Smooth muscle cell (in vitro differentiated cells): ENCODE results near the gene PIGN. TPM values are rescaled to one million over a fixed set of nuclear protein-coding genes. Genes with fewer than 3 reads are reported as not detected.

Experiments used
- DNase-seq: peaks from one replicate; lab custom pipeline; 2025; ENCODE audit not compliant: unreplicated experiment; lab: John Stamatoyannopoulos, UW
- H2AFZ ChIP-seq: fragments of 200-600 bp; sonication (generic); 2 replicates; pipeline ENCODE4 v1.6.0; 2016; ENCODE audit warnings: antibody characterized with exemption, low read depth, mild to moderate bottlenecking
- H3F3A ChIP-seq: fragments of 200-600 bp; sonication (generic); 2 replicates; pipeline ENCODE4 v1.6.0; 2017; ENCODE audit warnings: antibody characterized with exemption, low read depth
- H3K27ac ChIP-seq: fragments of 200-600 bp; sonication (generic); 2 replicates; pipeline ENCODE4 v1.5.1; 2016; ENCODE audit warnings: low read depth, mild to moderate bottlenecking
- H3K27me3 ChIP-seq: fragments of 200-600 bp; sonication (generic); 2 replicates; pipeline ENCODE4 v1.6.1; 2016; ENCODE audit warnings: low read depth, mild to moderate bottlenecking
- H3K36me3 ChIP-seq: fragments of 200-600 bp; sonication (generic); 2 replicates; pipeline ENCODE4 v1.5.1; 2016; ENCODE audit warnings: low read depth
- H3K4me1 ChIP-seq: fragments of 200-600 bp; sonication (generic); 2 replicates; pipeline ENCODE4 v1.5.1; 2016; ENCODE audit warnings: low read depth
- H3K4me2 ChIP-seq: fragments of 200-600 bp; sonication (generic); 2 replicates; pipeline ENCODE4 v1.6.0; 2016; ENCODE audit warnings: mild to moderate bottlenecking
- H3K4me3 ChIP-seq: fragments of 200-600 bp; sonication (generic); 2 replicates; pipeline ENCODE4 v1.5.1; 2016; ENCODE audit warnings: mild to moderate bottlenecking
- H3K79me2 ChIP-seq: fragments of 200-600 bp; sonication (generic); 2 replicates; pipeline ENCODE4 v1.6.0; 2016; ENCODE audit warnings: low read depth, mild to moderate bottlenecking
- H3K9ac ChIP-seq: fragments of 200-600 bp; sonication (generic); 2 replicates; pipeline ENCODE4 v1.6.0; 2016; ENCODE audit warnings: low read depth
- H3K9me3 ChIP-seq: fragments of 200-600 bp; sonication (generic); replicated peaks from 2 replicates; pipeline ENCODE4 v1.5.1; 2016; ENCODE audit warnings: low read depth
- H4K20me1 ChIP-seq: fragments of 200-600 bp; sonication (generic); 2 replicates; pipeline ENCODE4 v1.6.0; 2016; ENCODE audit warnings: low read depth
- CTCF ChIP-seq: fragments of 200-600 bp; sonication (generic); IDR thresholded peaks from 2 replicates; pipeline ENCODE4 v1.5.1; 2017; ENCODE audit warnings: borderline replicate concordance, mild to moderate bottlenecking, antibody characterized with exemption; ENCODE audit not compliant: insufficient read depth, poor library complexity, severe bottlenecking
- WGBS: methylation state at CpG from one replicate; pipeline ENCODE4 v1.1.7; 2016; ENCODE audit warnings: low lambda C conversion rate; 5-methylcytosine and 5-hydroxymethylcytosine counted together
- polyA plus RNA-seq: library from polyadenylated mRNA; unstranded; fragments of >200 nt; fragmentation: Nextera tagmentation; extraction: Ambion mirVana; gene quantifications from 2 replicates; pipeline ENCODE4 v1.2.1, GENCODE V29; 2016
- total RNA-seq: library from RNA; depleted of rRNA; stranded (reverse); fragments of >200 nt; gene quantifications from 2 replicates; pipeline ENCODE4 v1.2.3, GENCODE V29; 2014

The PIGN gene
- total and polyA plus RNA-seq, 2 experiments from 2014 or later = 14.3 to 31.8 TPM

DNA sequence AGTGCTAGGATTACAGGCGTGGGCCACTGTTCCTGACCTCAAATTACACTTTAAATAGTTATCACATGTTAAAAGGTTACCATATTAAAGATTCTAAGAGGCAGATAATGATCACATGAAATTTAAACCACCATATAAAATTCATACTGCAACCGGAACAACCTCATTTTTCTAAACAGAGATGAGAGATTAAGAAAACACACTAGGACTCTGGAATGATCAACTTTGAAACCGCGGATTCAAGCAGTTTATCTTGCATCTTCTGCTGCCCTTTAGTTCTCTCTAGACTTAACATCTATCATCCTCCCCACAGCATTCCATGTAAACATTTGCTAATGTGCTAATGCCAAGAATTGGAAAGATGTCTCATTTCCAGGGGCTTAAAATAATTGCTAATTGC, 115.8 kb downstream of the PIGN start:
- H3K36me3 ChIP-seq = no peaks in the 10 kb centered on the region
- no peaks in the 10 kb centered on the region for H3K9me3 ChIP-seq
- H3K27ac ChIP-seq = no peak overlapping the region
- H3K79me2 ChIP-seq = no peaks in the 10 kb centered on the region
- no peaks in the 10 kb centered on the region for H3K4me1 ChIP-seq
- TF ChIP-seq CTCF = no peak
- no peak overlapping the region for H3K9ac ChIP-seq
- H3F3A ChIP-seq = no peaks in the 10 kb centered on the region
- no peak overlapping the region for H3K4me2 ChIP-seq
- 80% methylated on average over 4 of the region's 4 CpGs for WGBS
- no peak overlapping the region for H2AFZ ChIP-seq
- H4K20me1 ChIP-seq = no peaks in the 10 kb centered on the region
- no peak for DNase-seq
- H3K27me3 ChIP-seq = no peaks in the 10 kb centered on the region
- H3K4me3 ChIP-seq = no peak overlapping the region

DNA sequence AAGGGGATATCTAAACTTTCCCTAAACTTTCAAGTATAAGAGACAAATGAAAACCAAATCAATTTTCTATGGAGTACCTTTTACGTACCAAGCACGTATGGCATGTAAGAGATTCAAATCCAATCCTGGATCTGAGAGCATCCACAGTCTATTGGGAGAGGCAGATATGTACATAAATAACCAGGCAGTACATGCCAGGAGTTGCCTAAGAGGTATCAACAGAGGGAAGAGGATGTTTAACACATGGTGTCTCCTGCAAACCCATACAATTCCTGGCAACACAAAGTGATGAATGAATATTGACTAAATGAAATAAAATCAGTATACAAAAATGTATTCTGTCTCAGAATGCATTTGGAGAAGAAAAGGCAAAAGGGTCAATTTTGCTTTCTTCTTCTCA, 116.6 kb downstream of the PIGN start:
- Histone ChIP-seq H3K79me2 (no peaks in the 10 kb centered on the region), H3K4me2 (no peak overlapping the region), H3K4me1 (no peaks in the 10 kb centered on the region), H3K27ac (no peak overlapping the region), H3K36me3 (no peaks in the 10 kb centered on the region), H3K27me3 (no peaks in the 10 kb centered on the region), H2AFZ (no peak overlapping the region), H4K20me1 (no peaks in the 10 kb centered on the region), H3K9me3 (no peaks in the 10 kb centered on the region), H3K9ac (no peak overlapping the region), H3K4me3 (no peak overlapping the region), H3F3A (no peaks in the 10 kb centered on the region)
- 96% methylated on average over 2 of the region's 2 CpGs for WGBS
- TF ChIP-seq CTCF = no peak
- DNase-seq = no peak

DNA sequence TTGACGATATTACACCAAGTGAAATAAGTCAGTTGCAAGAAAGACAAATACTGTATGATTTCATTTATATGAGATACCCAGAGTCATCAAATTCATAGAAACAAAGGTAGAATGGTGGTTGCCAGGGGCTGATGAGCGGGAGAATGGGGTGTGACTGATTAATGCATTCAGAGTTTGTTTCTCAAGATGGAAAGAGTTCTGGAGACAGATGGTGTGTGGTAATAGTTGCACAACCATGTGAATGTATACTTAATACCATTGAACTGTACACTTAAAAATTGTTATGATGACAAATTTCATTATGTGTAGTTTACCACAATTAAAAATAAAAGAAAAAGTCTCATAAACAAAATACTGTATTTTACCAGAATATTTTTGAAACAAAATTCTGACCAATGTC, 117.3 kb downstream of the PIGN start:
- Histone ChIP-seq H3K4me2 (no peak overlapping the region), H3K27me3 (no peaks in the 10 kb centered on the region), H3K27ac (no peak overlapping the region), H3F3A (no peaks in the 10 kb centered on the region), H2AFZ (no peak overlapping the region), H3K9ac (no peak overlapping the region), H4K20me1 (no peaks in the 10 kb centered on the region), H3K79me2 (no peaks in the 10 kb centered on the region), H3K36me3 (no peaks in the 10 kb centered on the region), H3K4me1 (no peaks in the 10 kb centered on the region), H3K4me3 (no peak overlapping the region), H3K9me3 (no peaks in the 10 kb centered on the region)
- 95% methylated on average over 2 of the region's 2 CpGs for WGBS
- no peak for DNase-seq
- no peak for TF ChIP-seq CTCF

- H3K4me1 ChIP-seq = no peaks in the 10 kb centered on the region
- H2AFZ ChIP-seq = no peak overlapping the region
- no peak overlapping the region for H3K9ac ChIP-seq
- H3K9me3 ChIP-seq = no peaks in the 10 kb centered on the region
- no peak overlapping the region for H3K4me3 ChIP-seq
- H3K79me2 ChIP-seq = no peaks in the 10 kb centered on the region
- H3K4me2 ChIP-seq = no peak overlapping the region
- H3K27me3 ChIP-seq = no peaks in the 10 kb centered on the region
- H3K36me3 ChIP-seq = no peaks in the 10 kb centered on the region
- 77% methylated on average over 5 of the region's 5 CpGs for WGBS
- H3F3A ChIP-seq = no peaks in the 10 kb centered on the region
- no peak overlapping the region for H3K27ac ChIP-seq
- DNase-seq = no peak
- TF ChIP-seq CTCF = no peak
- no peaks in the 10 kb centered on the region for H4K20me1 ChIP-seq
Observed at GRCh38 chr18:62066102-62066818, 120.6 kb downstream of the PIGN start.
